HG02759 (cell line): ENCODE data around the gene MIGA2.
"Not testable (repeated sequence)": the region's sequence is repeated elsewhere in the genome, so short reads cannot be mapped to it uniquely, and the experiment has no call there.

ENCODE experiments used
- ATAC-seq: cut with Tn5 transposase; IDR thresholded peaks from one replicate; pipeline ENCODE4 v1.9.1; 2021; ENCODE audit warnings: mild to moderate bottlenecking, moderate library complexity; ENCODE audit not compliant: unreplicated experiment

The MIGA2 gene, protein sequence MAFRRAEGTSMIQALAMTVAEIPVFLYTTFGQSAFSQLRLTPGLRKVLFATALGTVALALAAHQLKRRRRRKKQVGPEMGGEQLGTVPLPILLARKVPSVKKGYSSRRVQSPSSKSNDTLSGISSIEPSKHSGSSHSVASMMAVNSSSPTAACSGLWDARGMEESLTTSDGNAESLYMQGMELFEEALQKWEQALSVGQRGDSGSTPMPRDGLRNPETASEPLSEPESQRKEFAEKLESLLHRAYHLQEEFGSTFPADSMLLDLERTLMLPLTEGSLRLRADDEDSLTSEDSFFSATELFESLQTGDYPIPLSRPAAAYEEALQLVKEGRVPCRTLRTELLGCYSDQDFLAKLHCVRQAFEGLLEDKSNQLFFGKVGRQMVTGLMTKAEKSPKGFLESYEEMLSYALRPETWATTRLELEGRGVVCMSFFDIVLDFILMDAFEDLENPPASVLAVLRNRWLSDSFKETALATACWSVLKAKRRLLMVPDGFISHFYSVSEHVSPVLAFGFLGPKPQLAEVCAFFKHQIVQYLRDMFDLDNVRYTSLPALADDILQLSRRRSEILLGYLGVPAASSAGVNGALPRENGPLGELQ

DNA sequence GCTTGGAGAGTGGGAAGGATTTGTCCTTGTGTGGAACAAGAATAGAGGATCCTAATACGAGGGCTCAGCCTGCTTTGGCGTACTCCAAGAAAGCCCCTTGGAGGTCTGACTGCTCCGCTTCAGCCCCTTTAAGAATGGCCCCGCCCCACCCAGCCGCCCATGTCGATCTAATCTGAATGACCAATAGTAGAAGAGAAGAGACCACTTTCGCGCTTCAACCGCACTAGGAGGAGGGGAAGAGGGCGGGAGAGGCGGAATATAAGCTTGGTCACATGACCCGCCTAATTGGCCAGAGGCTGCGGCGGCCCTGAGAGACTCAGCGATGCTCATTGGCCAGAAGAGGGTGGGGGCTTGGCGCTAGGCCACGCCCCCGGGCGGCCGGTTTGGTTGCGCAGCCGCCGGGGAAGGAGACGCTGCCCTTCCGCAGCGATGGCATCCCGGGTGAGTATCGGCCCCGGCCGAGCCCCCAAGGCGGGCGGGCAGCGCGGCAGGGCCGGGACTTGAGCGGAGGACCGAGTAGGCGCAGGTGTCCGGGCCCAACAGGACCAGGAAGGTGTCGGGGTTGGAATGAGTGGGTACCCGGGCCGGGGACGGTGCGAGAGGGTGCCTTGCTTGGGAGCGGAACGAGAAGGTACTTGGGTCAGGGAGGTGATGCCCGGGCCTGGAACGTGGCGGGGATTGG lies at the start of gene MIGA2:
MIGA2 (plus strand) TSS at position 386 of the 682 bp plus-strand sequence. CDS start 3,969 bp downstream, outside the sequence.
- ATAC-seq, result peak; percentile 94

DNA sequence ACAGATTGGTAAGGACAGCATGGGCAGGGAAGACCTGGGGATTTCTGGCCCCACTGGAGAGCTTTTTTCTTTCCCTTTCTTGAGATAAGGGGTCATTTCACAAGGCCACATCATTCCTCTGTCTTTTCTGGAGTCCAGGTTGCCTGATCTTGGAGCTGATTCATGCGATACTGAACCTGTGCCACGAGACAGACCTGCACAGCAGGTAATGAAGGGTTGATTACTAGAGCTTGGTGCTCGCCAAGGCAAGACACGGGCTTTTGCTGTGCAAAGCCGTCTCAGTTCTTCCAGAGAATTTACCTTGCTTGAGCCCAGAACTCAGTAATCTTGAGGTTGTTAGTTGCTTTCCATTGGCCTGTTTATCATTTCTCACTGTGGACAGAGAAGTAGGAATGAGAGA lies 49.8 kb upstream of the MIGA2 start:
- no peak for ATAC-seq

DNA sequence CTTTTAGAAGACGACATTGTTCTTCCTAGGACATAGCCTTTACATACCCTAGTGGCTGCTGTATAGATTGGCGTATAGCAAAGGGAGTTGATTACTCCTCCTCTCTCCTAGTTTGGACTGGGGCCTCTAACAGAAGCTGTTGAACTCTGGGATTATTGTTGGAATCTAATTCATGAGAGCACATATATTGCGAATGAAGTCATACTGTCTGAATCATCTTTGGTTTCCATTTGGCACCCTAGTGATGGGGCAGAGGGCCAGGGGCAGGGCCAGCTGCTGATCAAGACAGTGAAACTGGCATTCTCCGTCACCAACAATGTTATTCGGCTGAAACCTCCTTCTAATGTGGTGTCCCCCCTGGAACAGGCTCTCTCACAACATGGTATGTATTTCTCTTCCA lies 48.6 kb upstream of the MIGA2 start:
- no peak for ATAC-seq

DNA sequence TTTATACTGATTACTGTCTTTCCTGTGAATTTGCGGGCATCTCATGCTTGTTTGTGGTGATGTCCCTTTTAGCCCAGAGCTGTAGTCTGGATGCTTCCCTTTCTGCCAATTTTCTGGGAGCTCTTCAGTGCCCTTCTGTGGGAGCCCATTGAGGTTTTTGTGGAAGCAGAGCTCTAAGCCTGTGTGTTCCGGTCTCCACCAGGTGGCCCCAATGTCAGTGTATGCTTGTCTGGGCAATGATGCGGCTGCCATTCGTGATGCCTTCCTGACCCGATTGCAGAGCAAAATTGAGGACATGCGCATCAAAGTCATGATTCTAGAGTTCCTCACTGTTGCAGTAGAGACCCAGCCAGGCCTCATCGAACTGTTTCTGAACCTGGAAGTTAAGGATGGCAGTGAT lies 43.4 kb upstream of the MIGA2 start:
- ATAC-seq, result no peak

DNA sequence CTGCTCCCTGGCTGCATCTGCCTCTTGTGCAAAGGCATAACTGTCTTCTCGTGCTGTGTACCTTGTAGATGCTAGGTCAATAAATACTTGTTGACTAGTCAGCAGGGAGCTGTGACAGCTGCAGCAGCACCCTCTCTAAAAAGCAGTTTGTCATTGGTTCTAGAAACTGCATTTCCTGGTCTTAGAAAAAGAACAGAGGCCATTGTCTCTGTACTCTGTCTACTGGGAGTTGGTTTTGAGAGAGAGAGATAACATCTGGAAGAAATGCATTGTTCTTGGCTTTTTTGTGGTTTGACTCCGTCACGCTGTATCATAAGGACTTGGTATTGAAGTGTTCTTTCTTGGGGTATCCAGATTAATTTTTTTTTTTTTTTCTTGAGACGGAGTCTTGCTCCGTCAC lies 40.6 kb upstream of the MIGA2 start:
- ATAC-seq, result no peak

DNA sequence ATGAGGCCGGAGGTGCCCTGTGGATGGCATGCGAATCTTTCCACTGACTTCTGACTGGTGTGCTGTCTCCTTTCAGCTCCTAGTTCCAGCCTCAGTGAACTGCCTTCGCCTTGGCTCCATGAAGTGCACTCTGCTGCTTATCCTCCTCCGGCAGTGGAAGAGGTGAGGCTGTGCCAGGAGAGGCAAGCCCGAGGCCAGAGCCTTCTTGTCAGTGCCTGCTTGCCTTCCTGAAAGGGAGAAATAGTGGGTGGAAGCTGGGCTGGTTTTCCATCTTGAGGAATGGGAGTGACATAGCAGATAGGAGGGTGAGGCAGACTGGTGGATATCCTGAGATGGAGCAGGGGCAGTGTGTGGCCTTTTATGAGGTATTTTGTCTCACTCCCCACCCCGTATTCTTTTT lies 38.0 kb upstream of the MIGA2 start:
- no peak for ATAC-seq

DNA sequence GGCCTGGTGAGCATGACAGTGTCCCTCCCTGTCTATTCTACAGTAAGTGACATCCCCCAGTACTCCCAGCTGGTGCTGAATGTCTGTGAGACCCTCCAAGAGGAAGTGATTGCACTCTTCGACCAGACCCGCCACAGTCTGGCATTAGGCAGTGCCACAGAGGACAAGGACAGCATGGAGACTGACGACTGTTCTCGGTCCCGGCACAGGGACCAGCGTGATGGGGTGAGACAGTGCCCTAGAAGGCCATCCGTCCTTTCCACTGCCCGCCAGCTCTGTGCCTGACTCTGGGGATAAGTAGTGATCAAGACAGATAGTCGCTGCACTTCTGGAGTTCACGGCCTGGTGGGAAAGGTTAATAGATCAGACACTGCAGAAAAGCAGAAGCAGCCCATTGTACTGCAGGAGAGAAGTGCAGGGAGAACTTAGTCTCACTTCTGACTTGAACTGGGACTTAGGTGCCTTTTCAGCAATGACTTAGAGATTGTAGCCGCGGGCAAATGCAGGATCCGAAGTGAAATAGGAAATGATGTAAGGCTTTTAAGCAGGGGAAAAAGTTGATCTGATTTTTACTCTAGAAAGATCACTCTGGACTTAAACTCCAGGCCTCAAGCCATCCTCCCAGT lies 36.7 kb upstream of the MIGA2 start:
- no peak for ATAC-seq

DNA sequence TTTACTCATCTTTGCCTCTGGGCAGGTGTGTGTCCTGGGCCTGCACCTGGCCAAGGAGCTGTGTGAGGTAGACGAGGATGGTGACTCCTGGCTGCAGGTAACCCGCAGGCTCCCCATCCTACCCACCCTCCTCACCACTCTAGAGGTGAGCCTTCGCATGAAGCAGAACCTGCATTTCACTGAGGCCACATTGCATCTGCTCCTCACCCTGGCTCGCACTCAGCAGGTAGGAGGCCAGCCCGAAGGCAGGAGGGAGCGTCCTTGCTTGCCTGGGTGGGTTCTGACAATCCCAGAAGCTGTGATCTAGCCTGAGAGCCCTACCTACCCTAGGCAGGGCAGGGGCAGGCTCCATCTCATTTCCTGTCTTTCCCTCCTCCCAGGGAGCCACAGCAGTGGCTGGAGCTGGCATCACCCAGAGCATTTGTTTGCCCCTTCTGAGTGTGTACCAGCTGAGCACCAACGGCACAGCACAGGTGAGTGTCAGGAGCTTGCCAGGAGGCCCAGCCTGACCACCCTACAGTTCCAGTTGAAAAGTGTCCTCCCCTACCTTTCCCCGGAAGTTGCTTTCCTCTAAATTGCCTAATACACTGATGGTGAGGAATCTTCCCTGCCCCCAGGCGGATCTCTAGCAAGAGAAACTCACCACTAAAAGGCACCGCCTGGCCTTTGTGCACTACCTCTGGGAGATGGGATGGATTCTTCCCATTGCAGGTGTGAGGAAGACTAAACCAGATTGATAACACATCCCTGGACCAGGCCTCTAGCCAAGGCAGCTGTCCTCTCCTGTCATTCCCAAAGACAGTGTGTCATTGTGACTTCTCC lies 34.7 kb upstream of the MIGA2 start:
- ATAC-seq, result no peak

DNA sequence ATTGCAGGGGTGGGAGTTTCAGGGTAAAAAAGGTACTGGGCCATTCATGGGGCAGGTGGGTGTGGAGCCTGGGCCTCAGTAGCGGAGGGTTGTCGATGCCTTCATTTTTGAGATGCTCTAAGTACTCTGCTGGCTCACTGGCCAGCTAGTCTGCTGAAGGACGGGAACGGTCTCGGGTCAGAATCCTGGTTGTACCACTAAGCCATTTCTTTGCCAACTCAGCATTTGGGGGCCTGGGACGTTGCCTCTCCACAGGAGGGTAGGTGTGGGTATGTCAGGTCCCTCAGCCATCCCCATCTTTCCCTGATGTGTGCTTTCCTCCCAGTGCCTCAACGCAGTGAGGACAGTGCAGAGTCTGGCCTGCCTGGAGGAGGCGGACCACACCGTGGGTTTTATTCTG lies 33.4 kb upstream of the MIGA2 start:
- no peak for ATAC-seq

DNA sequence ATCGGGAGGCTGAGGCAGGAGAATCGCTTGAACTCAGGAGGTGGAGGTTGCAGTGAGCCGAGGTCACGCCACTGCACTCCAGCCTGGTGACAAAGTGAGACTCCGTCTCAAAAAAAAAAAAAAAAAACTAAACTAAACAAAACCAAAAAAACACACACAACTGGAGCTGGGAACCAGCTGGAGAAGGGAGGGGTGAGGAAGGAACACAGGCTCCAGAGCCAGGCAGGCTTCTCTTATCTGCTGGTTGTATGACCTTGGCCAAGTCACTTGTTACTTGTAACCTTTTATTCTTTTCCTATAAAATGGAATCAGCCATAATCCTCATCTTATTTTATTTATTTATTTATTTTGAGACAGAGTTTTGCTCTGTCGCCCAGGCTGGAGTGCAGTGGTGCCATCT lies 32.3 kb upstream of the MIGA2 start:
- ATAC-seq, result not testable (repeated sequence)

DNA sequence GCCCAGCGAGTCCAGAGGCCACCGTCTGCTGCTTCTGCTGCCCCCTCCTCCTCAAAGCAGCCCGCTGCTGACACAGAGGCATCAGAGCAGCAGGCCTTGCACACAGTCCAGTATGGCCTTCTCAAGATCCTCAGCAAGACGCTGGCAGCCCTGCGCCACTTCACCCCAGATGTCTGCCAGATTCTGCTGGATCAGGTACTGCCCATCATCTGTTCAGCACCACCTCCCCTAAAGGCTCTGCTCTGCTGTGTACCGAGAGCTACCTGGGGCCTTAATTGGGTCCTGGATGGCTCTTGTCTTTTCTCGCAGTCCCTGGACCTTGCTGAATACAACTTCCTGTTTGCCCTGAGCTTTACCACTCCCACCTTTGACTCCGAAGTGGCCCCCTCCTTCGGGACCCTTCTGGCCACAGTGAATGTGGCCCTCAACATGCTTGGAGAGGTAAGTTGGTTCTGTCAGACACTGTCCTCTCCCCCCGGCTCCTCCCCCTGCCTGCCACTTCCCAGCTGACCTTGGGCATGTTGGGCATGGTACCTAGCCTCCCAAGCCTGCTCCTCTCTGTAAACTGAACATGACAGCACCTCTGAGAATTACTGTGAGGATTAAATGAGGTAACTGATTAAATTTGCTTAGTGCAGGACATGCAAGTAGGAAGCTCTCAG lies 31.0 kb upstream of the MIGA2 start:
- no peak for ATAC-seq

DNA sequence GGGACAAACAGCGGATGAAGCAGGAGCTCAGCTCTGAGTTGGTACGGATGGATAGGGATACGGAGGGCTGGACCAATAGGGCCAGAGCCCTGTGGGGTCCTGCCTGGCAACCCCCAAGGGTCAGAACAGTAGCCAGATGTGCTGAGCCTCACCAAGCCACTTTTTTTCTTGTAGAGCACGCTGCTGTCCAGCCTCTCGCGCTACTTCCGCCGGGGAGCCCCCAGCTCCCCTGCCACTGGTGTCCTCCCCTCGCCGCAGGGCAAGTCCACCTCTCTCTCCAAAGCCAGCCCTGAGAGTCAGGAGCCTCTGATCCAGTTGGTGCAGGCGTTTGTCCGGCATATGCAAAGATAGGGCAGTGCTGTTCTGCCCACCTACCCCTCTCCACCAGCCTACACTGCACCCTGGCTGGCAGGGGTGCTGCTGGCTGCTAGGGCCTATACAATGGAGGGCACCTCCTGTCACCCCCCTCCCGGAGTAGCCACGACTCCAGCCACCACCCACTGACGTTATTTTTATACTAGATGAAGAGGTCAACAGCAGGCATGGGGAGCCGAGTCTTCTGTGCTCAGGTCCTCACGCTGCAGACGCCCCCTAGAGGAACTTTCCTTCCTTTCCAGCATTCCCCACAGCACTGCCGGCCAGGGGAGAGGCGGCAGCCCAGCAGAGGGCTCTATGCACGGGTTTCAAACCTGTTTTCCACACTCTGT lies 29.9 kb upstream of the MIGA2 start:
- ATAC-seq, result no peak

DNA sequence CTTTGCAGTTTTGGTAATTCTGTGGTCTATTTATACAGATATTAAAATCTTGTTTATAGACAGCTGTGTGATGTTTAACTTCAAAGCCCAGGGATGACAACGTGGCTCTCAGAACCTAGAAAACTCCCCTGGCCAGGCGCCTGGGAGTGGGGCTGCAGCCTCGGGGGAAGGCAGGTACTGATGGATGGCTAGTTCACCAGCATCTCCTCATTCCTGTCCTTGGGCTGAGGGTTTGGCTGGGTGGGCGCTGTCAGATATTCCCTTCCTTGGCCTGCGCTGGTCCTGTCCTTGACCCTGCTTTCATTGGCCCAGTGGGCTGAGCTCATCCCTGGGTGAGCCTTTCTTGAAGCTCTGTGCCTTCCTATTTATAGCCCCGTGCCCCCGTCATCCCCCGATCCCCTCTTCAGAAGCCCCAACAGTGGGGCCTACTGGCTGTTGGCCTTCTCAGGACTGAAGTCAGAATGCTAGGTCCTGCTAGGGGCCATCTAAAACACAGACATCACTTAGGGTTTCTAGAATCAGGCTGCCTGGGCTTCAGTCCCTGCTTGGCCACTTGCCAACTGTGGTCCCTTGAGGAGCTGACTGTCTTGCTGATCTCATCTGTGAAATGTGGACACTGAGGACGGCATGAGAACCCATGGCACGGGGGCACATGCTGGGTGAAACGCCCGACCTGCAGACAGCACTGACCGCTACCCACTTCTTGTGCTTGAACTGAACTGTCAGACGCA lies 29.2 kb upstream of the MIGA2 start:
- no peak for ATAC-seq

DNA sequence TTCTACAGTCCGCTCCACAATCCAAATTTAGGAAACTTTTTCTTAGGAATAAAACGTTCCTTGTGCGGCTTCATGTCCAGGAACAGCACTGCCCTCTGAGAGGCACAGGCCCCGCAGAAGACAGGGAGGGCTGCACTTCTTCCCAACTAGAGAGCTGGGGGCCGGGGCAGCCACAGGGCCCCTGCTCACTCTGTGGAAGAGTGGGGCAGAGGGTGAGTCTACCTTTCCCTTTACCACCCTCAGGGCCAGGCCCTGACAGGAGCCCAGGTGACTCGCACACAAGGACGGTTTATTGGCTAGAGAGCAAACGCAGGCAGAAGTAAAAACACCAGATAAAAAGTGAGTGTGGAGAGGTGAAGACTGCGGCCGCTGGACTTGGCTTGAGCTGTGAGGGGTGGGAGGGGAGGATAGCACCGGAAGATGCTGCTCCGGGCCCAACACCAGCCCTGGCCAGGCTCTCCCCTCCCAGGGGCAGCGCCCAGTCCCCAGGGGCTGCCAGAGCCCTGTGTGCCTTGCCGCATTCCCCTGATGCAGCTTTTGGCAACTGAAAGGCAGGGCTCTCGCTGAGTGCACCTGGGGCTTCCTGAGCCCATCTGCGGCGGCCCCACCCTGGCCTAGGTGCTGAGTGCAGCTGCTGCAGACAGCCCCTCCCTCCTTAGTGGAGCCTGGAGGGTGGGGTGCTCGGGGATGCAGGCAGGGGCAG lies 28.5 kb upstream of the MIGA2 start:
- no peak for ATAC-seq

DNA sequence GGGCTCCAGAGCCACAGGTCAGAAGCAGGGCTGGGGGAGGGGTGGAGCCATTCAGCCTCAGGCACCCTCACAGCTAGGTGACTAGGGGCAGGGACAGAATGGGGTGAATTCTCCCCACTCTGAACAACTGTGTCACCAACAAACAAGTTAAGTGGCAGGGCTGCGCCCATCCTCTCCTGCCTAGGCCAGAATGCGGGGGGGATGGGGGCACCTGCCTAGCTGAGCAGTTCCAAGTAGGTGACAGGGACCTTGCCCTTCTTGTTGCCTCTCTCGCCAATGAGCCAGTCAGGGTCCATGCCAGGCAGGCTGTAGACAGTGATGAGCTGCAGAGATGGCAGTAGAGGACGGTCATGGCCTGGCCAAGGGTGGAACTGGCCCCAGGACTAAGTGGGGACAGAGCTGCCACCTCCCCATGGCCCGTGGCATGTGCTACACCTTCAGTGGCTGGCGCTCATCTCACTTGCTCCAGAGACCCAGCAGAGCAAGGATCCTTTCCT lies 27.9 kb upstream of the MIGA2 start:
- no peak for ATAC-seq

DNA sequence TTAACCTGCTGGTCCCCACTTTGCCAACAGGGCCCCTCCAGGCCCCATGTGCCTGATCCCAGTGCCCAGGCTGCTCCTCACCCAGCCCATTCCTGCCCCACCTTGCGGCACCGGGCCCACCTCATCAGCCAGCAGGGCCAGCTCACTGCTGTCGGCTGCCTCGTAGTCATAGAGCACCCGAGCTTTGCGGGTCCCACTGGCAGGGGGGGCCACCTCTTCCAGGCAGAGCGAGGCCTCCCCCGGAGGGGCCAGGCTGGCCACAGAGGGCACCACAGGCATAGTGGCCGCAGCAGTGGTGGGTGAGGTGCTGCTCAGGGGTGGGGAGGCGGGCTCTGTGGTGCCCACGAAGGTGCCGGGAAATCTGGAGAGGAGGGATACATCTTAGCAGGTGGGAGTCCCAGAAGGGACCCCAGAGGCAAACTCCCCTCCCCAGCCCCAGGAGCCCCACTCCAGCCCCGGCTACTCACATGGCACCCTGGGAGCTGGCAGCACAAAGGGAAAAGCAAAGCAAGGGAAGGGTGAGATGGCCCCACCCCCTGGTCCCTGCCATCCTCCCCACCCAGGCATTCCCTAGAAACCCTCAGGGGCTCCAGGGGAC lies 27.3 kb upstream of the MIGA2 start:
- ATAC-seq, result no peak

DNA sequence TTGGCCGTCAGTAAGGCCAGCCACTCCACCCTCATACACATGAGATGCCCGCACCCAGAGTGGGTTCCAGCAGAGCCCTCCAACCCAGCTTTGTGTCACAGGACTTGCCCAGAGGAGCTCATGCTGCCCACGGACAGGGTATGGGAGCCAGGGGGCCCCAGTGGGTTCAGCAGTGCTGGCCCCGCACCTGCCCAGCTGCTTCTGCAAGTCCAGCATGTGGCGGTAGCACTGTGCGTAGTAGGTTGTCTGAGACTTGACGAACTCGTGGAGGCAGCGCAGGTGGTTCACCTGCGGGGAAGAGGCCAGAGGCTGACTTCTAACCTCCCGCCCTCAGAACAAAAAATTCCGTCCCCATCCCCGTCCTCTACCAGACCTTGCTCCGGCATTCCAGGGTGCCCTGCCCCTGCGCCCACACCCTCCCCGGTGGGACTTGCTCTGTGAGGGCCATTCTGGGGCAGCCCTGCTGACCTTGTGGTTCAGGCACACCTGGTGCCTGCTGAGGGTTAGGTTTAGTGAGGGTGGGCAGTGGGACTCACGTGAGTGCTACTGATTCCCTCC lies 26.8 kb upstream of the MIGA2 start:
- ATAC-seq, result no peak
